Renal cortex interstitium (tissue), 11 donors: ENCODE results near the gene CPSF4L. TPM values are rescaled to one million over a fixed set of nuclear protein-coding genes. Genes with fewer than 3 reads are reported as not detected.

Experiments
- DNase-seq, 11 donors: peaks; one replicate each; pipeline ENCODE4 v3.0.0-alpha.2; 2013; ENCODE audit warnings: low read depth in 9 of 11, low spot score in 4 of 11; ENCODE audit errors: extremely low read depth in 1 of 11
- polyA plus RNA-seq, 3 donors: library from polyadenylated mRNA; unstranded; fragments of 120-200 nt; gene quantifications; one replicate each; pipeline ENCODE4 v1.2.1, GENCODE V29; 2013; ENCODE audit not compliant: insufficient read length in 3 of 3

The CPSF4L gene
- polyA plus RNA-seq, 3 donors, result 0.17 TPM; not detected in 2

GRCh38 chr17:73249700-73250099 lies 12.0 kb downstream of the CPSF4L start:
- no peak for DNase-seq

DNA sequence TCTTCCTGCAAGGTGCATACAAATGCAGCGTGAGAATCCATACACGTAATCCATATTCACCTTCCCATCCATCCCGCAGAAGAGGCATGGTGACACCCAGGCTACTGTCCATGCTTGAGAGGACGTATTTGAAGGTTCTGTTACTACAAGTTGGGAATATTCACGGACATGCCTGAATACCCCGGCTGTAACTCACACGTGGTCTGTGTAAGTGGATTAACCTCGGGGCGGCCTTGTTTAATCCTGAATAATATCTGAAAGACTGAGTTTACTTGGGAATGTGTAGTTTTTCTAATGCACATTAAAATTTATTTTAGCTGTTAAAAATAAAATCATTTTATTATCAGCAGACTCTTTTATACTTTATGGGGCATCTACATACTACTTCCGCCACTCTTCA lies 13.1 kb downstream of the CPSF4L start:
- DNase-seq, result no peak

DNA sequence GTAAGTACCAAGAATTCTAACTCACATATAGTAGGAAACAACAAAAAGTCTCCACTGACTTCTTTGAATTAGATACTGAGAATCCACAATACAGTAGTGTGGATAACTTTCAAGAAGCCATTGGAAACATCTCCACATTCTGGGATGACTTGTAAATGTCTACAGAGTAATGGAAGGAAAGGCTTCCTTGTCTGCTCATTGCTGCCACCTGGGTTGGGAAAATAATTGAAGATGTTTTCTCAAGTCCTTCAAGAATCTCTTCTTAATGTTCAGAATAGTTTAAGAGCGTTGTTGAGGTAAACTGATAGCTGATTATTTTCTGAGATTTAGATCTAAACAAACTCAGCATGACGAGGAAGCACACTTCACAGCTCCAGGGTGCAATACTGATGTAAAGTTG lies 14.0 kb downstream of the CPSF4L start:
- no peak for DNase-seq

DNA sequence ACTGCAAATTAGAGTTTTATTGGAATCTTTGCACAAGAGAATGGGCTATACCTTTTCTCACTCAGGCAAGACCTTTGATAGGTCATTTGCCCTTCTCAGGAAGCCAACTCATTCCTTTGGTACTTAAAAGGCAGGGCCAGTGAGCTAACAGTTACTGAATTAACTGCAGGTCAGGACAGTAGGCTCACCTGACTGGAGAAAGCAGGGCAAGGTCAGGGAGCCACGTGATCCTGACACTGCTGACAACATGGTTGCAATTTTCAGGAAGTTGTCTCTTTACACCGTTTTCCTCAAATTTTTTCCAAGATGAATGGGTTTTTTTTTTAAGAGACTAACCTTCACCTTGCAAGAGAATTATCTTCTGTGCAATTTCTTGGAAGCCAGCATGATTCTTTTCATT lies 21.1 kb downstream of the CPSF4L start:
- no peak for DNase-seq

- DNase-seq, result no peak
Observed at GRCh38 chr17:73237714-73238113, 24.0 kb downstream of the CPSF4L start.

- DNase-seq, result no peak
Observed at GRCh38 chr17:73234736-73235135, 26.9 kb downstream of the CPSF4L start.

DNA sequence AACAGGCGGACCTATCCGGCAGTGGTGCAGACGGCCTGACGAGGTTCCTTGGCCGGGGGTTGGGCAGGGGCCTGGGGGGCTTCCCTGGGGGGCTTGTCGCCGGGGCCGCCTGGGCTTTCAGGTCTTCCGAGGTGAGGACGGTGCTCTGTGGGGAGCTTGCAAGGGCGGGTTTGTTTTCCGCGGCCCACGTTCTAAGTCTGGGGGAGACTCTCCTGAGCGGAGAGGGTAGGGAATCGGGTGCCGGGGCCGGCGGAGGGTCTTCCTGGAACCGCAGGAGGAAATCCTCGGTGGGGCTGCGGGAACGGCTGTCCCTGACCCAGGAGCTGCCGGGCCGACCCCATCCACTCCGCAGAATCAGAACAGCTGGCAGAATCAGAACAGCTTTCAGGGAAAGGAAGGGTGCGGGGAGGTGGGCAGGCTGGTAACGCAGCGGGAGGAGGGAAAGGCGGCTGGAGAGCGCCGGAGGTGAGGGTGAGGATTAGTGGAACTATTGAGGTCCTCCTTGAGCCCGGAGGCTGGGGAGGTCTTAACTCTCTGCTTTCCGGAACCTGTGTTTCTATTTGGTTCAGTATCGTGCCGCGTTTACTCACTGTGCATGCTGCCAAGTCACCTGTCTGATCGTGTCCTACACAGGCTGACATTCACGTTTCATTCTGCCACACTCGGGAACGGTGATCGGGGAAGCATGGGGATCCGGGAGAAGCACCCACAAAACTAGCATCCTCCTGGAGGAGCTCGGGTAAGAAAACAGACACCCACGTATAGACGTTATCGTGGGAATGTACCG lies 28.9 kb downstream of the CPSF4L start:
- DNase-seq, result no peak

GRCh38 chr17:73231841-73232586 lies 29.7 kb downstream of the CPSF4L start:
- peak; percentile 89 to 95 (median 93) for DNase-seq

DNA sequence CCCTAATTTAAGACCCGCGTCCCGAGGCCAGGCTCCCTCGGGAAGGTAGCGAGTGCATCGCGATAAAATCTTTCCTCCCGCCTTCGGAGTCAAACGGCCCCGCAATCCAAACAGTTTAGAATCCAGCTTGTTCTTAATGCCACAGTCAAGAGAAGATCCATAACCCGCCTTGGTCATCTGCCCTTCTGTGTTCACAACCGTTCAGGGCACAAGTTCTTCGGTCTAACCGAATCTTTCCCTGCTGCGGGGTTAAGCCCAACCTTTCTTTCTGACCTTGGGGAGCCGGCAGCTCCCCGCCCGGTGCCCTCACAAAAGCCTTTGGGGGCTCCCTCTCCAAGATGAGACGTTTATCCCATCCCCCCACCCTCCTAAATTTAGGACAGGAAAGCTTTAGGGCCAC lies 30.3 kb downstream of the CPSF4L start:
- DNase-seq, result no peak

- no peak for DNase-seq
Observed at GRCh38 chr17:73230088-73230487, 31.6 kb downstream of the CPSF4L start.

GRCh38 chr17:73228748-73229236 lies 32.9 kb downstream of the CPSF4L start:
- DNase-seq, result no peak

- DNase-seq, result no peak
Observed at GRCh38 chr17:73227944-73228343, 33.7 kb downstream of the CPSF4L start.

- no peak for DNase-seq
Observed at GRCh38 chr17:73227379-73227778, 34.3 kb downstream of the CPSF4L start.

- no peak for DNase-seq
Observed at GRCh38 chr17:73226556-73227172, 35.0 kb downstream of the CPSF4L start.

GRCh38 chr17:73224663-73225305 lies 36.9 kb downstream of the CPSF4L start:
- no peak for DNase-seq

DNA sequence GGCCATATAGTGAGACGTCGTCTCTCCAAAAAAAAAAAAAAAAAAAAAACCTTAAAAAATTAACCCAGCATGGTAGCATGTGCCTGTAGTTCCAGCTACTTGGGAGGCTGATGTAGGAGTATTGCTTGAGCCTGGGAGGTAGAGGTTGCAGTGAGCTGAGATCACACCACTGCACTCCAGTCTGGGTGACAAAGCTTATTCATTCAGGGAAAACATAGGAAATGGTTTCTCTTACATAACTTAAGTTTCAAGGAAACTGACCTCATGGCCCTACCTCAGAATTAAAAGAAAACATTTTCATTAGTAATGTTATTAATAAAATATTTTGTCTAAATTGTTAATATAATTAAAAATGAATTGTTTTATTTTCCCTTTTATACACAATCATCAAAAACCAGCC lies 37.4 kb downstream of the CPSF4L start:
- DNase-seq, result no peak

DNA sequence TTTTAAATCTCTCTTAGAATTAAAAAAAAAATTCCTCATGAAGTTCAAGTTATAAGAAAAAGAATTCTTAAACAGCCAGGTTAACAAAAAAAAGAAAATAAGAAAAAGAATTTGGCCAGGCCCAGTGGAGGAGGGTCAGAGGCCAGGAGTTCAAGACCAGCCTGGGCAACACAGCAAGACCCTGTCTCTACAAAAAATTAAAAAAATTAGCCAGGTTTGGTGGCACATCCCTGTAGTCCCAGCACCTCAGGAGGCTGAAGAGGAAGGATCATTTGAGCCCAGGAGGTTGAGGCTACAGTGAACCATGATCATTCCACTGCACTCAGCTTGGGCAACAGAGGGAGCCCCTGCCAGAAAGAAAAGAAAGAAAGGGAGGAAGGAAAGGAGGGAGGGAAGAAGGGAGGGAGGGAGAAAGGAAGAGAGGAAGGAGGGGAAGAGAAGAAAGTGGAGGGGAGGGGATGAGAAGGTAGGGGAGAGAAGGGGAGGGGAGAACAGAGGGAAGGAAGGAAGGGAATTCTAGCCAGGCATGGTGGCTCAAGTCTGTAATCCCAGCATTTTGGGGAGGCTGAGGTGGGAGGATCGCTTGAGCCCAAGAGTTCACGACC lies 38.0 kb downstream of the CPSF4L start:
- no peak for DNase-seq

GRCh38 chr17:73215447-73215846 lies 46.2 kb downstream of the CPSF4L start:
- DNase-seq, result no peak

- DNase-seq, result no peak
Observed at GRCh38 chr17:73214851-73215250, 46.8 kb downstream of the CPSF4L start.
